GM19023 (cell line): ENCODE measurements around the gene CELA2B.
"Not testable (repeated sequence)": the region's sequence is repeated elsewhere in the genome, so short reads cannot be mapped to it uniquely, and the experiment has no call there.

Experiments used
- ATAC-seq: cut with Tn5 transposase; IDR thresholded peaks from one replicate; pipeline ENCODE4 v1.9.1; 2021; ENCODE audit warnings: mild to moderate bottlenecking, moderate library complexity; ENCODE audit not compliant: unreplicated experiment

Gene CELA2B

GRCh38 chr1:15492596-15492995 lies 16.7 kb downstream of the CELA2B start:
- no peak for ATAC-seq

GRCh38 chr1:15493869-15494390 lies 18.0 kb downstream of the CELA2B start:
- no peak for ATAC-seq

GRCh38 chr1:15500184-15501178 lies 24.6 kb downstream of the CELA2B start:
- ATAC-seq = no peak

GRCh38 chr1:15501208-15502032 lies 25.5 kb downstream of the CELA2B start:
- ATAC-seq = no peak

- ATAC-seq = no peak
Observed at GRCh38 chr1:15504436-15504835, 28.5 kb downstream of the CELA2B start.

DNA sequence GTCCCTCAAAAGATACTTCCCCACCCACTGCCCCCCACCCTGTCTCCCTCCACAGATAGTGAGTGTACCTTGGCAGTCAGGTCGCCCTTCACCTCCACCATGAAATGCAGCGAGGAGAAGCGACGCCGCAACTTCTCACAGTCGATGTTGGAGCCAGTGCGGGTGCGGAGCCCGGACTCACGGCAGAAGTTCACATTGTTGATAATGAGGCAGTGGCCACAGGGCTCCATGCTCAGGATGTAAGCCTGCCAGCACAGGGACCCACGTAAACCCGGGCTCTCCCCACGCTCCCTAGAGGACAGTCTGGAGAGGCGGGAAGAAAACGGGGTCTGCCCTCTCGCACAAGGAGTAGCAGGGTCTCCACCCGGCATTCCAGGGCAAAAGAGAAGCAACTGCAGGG lies 30.9 kb downstream of the CELA2B start:
- no peak for ATAC-seq

DNA sequence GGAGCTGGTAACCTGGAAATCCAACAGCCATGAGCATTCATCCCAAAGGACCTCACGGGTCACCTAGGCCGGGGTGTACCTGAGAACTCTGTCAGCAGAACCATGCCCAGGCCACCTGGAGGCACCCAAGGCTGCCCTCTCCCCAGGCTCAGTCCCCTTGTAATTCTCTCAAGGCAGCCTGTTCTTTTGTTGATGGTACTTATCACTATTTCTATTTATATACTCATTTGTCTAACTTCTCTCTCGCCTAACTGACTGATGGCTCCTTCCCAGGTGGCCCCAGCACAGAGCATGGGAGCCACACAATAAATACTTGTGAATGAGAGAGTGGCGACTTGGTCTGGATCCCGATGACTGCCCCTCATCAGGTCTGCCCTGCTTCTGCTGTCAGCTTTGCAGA lies 31.4 kb downstream of the CELA2B start:
- ATAC-seq = no peak

- no peak for ATAC-seq
Observed at GRCh38 chr1:15508700-15509487, 33.0 kb downstream of the CELA2B start.

- no peak for ATAC-seq
Observed at GRCh38 chr1:15509586-15509985, 33.7 kb downstream of the CELA2B start.

GRCh38 chr1:15510611-15511405 lies 34.9 kb downstream of the CELA2B start:
- ATAC-seq = no peak

DNA sequence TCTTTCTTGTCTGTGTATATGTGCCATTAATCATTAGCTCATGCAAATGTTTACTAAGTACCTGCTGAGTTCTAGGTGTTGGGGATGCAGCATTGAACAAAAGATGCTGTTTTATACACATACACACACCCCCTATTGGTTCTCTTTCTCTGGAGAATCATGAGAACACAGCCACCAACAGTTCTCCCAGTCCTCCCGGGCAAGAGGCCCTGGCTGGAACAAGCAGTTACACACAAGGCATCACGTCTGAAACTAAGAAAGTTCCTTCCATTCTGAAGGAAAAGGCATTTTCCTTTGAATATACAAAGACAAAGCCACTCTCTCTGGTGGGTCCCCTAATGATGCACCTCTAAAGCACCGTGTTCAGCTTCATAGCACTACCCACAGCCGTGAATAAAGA lies 37.3 kb downstream of the CELA2B start:
- no peak for ATAC-seq

GRCh38 chr1:15513919-15514318 lies 38.0 kb downstream of the CELA2B start:
- no peak for ATAC-seq

DNA sequence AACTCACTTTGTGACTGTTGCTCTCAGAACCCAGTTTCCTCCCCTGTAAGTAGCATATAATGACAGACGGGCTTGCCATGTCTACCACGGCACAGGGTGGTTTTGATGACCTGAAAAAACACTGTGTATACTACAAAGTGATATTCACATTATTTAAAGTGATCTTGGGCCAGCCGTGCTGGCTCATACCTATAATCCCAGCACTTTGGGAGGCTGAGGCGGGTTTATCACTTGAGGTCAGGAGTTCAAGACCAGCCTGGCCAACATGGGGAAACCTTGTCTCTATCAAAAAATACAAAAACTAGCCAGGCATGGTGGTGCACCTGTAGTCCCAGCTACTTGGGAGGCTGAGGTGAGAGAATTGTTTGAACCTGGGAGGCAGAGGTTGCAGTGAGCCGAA lies 38.7 kb downstream of the CELA2B start:
- not testable (repeated sequence) for ATAC-seq

GRCh38 chr1:15515022-15515663 lies 39.2 kb downstream of the CELA2B start:
- ATAC-seq = no peak

DNA sequence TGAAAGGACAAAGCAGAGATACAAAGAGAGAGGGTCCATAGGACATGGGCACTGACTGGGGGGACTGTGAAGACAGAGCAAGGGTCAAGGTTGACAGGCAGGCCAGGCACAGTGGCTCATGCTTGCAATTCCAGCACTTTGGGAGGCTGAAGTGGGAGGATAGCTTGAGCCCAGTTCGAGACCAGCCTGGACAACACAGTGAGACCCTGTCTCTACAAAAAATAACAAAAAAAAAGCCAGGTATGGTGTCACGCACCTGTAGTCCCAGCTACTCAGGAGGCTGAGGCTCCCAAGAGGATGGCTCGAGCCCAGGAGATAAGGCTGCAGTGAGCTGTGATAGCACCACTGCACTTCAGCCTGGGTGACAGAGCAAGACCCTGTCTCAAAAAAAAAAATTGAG lies 43.7 kb downstream of the CELA2B start:
- no peak for ATAC-seq

DNA sequence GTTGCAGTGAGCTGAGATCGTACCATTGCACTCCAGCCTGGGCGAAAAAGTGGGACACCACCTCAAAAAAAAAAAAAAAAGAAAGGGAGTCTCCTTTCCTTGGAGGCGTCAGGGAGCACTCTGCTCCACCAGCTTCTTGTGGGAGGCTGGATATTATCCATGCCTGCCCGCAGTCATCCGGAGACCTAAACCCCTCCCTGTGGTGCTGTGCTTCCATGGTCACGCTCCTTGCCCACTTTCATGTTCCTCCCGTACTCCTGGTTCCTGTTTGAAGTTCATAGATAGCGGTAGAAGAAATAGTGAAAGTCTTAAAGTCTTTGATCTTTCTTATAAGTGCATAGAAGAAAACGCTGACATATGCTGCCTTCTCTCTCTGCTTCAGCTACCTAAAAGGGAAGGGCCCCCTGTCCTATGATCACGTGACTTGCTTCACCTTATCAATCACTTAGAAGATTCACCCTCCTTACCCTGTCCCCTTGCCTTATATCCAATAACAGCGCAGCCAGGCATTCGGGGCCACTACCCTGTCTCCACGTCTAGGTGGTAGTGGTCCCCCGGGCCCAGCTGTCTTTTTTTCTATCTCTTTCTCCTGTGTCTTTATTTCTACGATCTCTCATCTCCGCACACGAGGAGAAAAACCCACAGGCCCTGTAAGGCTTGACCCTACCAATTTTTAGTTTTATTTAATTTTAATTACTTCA lies 45.5 kb downstream of the CELA2B start:
- not testable (repeated sequence) for ATAC-seq

GRCh38 chr1:15522551-15522950 lies 46.6 kb downstream of the CELA2B start:
- no peak for ATAC-seq

DNA sequence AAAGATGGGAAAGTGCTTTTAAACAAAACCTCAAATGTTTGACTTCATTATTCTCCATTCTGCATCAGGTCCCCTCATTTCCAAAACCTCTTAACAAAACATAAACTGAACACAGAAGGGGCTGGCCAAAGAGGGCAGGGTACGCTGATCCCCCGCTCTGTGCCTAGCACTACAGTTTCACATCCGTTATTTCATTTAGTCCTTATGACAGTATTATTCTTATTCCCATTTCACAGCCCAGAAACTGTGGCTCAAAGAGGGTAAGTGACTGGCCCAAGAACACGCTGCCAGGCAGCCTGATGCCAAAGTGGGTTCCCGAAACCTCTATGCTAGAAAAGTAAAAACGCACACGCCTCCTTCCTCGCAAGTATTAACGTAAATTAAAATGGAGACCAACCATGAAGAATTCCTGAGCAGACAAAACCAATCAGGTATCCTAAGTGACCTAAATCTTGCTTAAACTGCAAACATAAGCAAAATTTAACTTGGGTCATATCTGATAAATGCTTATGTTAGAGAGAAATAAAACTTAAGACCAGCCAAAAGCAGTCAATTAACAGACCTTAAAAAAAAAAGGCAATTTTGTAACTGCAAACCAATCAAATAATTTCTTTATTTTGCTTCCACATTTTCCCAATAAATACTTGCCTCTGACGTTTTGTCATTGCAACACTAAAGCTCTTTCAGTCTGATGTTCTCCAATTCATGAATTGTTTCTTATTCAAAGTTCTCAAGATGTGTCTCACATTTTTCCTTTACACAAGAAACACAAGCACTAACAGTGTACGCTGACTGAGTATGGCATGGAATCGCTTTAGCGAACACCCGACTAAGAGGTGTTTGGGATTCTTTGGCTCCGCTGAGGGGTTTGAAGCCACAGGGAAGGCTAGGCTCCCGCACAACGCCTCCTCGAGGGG lies 47.5 kb downstream of the CELA2B start:
- ATAC-seq = no peak
